ENCODE measurements around the gene SNRNP35.
"Not testable (repeated sequence)": the region's sequence is repeated elsewhere in the genome, so short reads cannot be mapped to it uniquely, and the experiment has no call there.

Gene SNRNP35

DNA sequence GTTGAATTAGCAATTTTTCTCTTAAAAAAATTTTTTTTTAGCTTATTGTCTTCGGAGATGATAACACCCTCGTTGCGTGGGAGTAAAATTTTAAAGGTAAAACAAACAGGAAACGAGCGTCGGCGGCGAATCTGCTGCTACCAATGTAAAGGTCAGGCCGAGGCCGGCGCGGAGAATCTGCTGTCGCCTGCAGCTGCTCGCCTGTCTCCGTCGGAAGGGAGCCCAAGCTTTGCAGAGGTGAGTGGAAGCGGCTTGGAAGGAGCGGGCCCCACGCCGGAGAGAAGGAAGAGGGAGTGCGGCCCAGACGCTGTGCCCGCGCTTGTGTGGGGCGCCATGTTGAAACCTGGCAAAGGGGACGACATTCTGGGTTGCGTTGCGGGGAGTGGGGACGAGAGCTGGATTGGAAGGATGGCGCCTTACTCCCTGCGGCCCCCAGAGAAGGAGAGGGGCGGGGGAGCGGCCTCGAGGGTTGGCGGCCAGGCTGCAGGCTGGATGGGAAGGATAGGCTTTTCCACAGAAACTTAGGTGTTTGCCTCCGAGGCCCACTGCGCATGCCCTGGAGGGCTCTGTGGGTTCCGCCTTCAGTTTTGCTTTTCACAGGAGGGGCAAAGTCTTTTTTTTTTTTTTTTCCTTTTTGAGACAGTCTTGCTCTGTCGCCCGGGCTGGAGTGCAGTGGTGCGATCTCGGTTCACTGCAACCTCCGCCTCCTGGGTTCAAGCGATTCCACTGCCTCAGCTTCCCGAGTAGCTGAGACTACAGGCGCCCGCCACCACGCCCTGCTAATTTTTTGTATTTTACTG, at the start of gene SNRNP35:
SNRNP35 (plus strand) TSS at position 160 of the 800 bp plus-strand sequence. CDS start 7,402 bp downstream, outside the sequence.
- peak; percentile 56 for DNase-seq (ENCODE audit: low read depth, low spot score)

DNA sequence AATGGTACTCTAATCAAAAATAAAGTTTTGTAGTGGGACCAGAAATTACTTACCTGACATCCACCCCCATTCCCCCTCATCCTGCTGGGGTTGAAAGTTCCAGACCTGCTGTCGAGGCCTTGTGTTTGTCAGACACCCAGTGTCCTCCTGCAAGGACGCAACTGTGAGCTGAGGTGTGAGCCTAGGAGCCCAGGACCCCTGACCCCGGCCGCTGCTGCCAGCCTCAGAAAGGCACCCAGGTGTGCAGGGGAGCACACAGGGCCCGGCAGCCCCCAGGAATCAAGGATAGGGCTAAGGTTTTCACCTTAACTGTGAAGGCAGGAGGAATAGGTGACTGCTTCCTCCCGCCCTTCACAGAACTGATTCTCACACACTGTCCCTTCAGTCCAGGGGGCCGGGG, 49.3 kb upstream of the SNRNP35 start:
- not testable (repeated sequence) for DNase-seq (ENCODE audit: low read depth, low spot score)

- DNase-seq (ENCODE audit: low read depth, low spot score) = not testable (repeated sequence)
These were observed 48.5 kb upstream of the SNRNP35 start for GRCh38 chr12:123409284-123410040.

DNA sequence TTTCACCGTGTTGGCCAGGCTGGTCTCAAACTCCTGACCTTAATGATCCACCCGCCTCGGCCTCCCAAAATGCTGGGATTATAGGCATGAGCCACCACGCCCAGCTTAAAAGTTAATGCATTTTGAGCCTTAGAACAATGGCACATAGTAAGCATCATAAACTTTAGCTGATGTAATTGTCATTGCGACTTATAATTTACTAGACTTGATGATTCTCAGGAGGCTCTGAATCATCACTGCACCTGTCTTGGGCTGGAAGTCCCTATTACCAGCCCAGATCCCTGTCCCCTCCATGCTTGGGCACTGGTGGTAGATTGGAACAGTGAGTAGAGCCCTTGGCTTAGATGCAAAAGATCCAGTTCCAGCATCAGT, 47.9 kb upstream of the SNRNP35 start:
- no peak for DNase-seq (ENCODE audit: low read depth, low spot score)

GRCh38 chr12:123421314-123421713, 36.6 kb upstream of the SNRNP35 start:
- no peak for DNase-seq (ENCODE audit: low read depth, low spot score)

- DNase-seq (ENCODE audit: low read depth, low spot score) = no peak
These were observed 30.7 kb upstream of the SNRNP35 start for GRCh38 chr12:123427036-123427769.

DNA sequence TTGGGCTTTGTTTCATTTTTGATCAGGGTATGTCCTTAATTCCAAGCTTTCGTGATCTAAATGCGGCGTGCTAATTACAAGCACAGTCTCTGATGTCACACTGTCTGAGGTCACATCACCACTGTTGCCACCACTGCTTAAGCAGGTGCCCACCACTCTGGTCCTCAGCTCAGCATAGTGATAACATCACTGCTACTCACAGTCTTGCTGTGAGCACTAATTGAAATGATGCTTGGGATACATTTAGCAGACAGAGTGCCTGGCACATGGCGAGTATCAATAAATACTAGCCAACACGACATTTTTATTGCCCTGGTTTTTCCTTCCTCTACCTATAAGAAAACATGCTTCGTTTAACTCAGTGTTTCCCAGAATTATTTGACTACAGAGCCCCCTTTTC, 29.3 kb upstream of the SNRNP35 start:
- DNase-seq (ENCODE audit: low read depth, low spot score) = no peak

DNA sequence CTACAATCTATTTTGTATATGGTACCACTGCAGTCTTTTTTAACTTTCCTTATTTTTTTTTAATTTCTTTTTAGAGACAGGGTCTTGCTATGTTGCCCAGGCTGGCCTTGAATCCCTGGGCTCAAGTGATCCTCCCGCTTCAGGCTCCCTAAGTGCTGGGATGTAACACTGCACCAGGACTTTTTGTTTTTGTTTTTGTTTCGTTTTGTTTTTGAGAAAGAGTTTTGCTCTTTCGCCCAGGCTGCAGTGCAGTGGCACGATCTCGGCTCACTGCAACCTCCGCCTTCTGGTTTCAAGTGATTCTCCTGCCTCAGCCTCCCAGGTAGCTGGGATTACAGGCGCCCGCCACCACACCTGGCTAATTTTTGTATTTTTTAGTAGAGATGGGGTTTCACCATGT, 28.8 kb upstream of the SNRNP35 start:
- not testable (repeated sequence) for DNase-seq (ENCODE audit: low read depth, low spot score)

GRCh38 chr12:123431951-123432817, 25.8 kb upstream of the SNRNP35 start:
- not testable (repeated sequence) for DNase-seq (ENCODE audit: low read depth, low spot score)

GRCh38 chr12:123433615-123434014, 24.3 kb upstream of the SNRNP35 start:
- DNase-seq (ENCODE audit: low read depth, low spot score) = no peak

GRCh38 chr12:123435636-123436016, 22.3 kb upstream of the SNRNP35 start:
- no peak for DNase-seq (ENCODE audit: low read depth, low spot score)

- DNase-seq (ENCODE audit: low read depth, low spot score) = peak; percentile 86
These were observed 21.6 kb upstream of the SNRNP35 start, which contains the start of gene RILPL2 for GRCh38 chr12:123436017-123436964. Gene RILPL2 (minus strand): TSS chr12:123436684. CDS start chr12:123436420, 264 bp downstream.

GRCh38 chr12:123441523-123442164, 16.3 kb upstream of the SNRNP35 start:
- no peak for DNase-seq (ENCODE audit: low read depth, low spot score)

GRCh38 chr12:123442774-123443173, 15.2 kb upstream of the SNRNP35 start:
- no peak for DNase-seq (ENCODE audit: low read depth, low spot score)

- DNase-seq (ENCODE audit: low read depth, low spot score) = no peak
These were observed 13.6 kb upstream of the SNRNP35 start for GRCh38 chr12:123444092-123445026.

DNA sequence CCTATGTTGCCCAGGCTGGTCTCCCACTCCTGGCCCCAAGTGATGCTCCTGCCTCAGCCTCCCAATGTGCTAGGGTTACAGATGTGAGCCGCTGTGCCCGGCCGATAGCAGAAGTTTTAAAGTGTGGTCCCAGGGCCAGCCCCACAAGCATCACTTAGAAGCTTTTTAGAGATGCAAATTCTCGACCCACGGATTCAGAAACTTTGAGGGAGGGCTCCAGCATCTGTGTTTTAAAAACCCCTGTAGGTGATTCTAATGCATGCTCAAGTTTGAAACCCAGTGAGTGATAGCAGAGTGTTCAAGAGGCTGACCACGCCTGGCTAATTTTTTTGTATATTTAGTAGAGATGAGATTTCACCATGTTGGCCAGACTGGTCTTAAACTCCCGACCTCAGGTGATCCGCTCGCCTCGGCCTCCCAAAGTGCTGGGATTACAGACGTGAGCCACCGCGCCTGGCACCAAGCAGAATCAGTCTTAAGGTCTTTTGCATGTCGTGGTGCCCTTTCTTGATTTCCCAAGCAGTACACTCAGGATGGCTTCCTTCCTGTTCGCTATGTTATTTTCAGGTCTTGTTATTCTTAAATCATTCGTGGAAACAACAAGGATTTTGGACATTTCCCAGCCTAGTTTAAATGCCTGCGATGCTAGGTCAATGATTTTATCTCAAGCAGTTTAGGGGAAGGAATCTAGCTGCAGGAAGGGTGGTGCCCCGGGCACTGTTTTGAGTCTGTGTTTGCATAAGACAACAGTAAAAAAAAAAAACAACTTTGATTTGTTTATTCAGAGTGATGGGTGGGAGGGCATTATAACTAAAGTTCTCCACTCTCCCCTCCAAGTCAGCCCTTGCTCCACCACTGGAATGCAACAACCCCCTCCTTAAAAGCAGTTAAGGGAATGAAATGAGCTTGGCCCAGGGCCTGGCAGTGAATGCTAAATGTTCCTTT, 12.3 kb upstream of the SNRNP35 start:
- DNase-seq (ENCODE audit: low read depth, low spot score) = no peak

DNA sequence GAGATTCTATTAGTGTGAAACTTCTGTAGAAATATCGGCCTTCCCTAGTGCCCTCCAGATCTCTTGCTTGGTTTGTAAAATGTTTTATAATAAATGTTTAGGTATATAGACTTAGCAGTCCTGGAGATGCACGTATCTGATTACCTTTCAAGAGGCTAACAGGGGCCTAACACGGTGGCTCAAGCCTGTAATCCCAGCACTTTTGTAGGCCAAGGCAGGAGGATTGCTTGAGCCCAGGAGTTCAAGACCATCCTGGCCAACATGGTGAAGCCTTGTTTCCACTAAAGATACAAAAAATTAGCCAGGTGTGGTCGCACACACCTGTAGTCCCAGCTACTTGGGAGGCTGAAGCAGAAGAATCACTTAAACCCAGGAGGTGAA, 11.6 kb upstream of the SNRNP35 start:
- DNase-seq (ENCODE audit: low read depth, low spot score) = no peak

Measured in activated naive CD8-positive, alpha-beta T cell treated with anti-CD3 and anti-CD28 coated beads, Interleukin-2, amount 50 U/mL, for 16 hours (primary cell).